H1 (cell line): ENCODE data around the gene PIK3R5. TPM values are rescaled to one million over a fixed set of nuclear protein-coding genes. Genes with fewer than 3 reads are reported as not detected.
A peak's percentile ranks its signal among the peaks of the same experiment; 100 is the strongest.

ENCODE experiments used
- CTCF ChIA-PET: fragments of 300-600 bp; sonication (Branson Sonifier 250); formaldehyde crosslinking; loops from one replicate; lab custom pipeline; 2021; ENCODE audit not compliant: partially characterized antibody; lab: Charles Lee
- POLR2A ChIA-PET: fragments of 300-600 bp; sonication (Branson Sonifier 250); formaldehyde crosslinking; loops from one replicate; lab custom pipeline; 2021; ENCODE audit warnings: inconsistent platforms; ENCODE audit not compliant: partially characterized antibody; lab: Charles Lee
- DNase-seq, 2 experiments: peaks; one replicate each; pipeline versions ENCODE4 v3.0.0 to v3.0.0-alpha.2; 2010 to 2022; ENCODE audit warnings: low spot score in 2 of 2, low read depth in 1 of 2, mixed read lengths in 1 of 2
- FAIRE-seq: peaks from 2 replicates; lab custom pipeline; 2011; peaks lifted over from hg19 to GRCh38; lab: Jason Lieb, UNC
- H2AFZ ChIP-seq: 2 replicates; pipeline ENCODE4 v1.8.1; 2012; ENCODE audit warnings: low read length, inconsistent platforms
- H2AK5ac ChIP-seq: 2 replicates; pipeline ENCODE4 v1.6.1; 2013; ENCODE audit warnings: low read depth, low read length
- H2BK120ac ChIP-seq: replicated peaks from 2 replicates; pipeline ENCODE3; 2013; ENCODE audit warnings: low read depth, low read length, inconsistent platforms
- H2BK12ac ChIP-seq: 2 replicates; pipeline ENCODE4 v1.6.1; 2013; ENCODE audit warnings: low read depth, low read length
- H2BK15ac ChIP-seq: 2 replicates; pipeline ENCODE4 v1.6.1; 2013; ENCODE audit warnings: low read length
- H2BK20ac ChIP-seq: 2 replicates; pipeline ENCODE4 v1.6.1; 2013; ENCODE audit warnings: low read length
- H2BK5ac ChIP-seq: 2 replicates; pipeline ENCODE4 v1.6.1; 2013; ENCODE audit warnings: low read depth, low read length
- H3K14ac ChIP-seq: 2 replicates; pipeline ENCODE4 v1.6.1; 2013; ENCODE audit warnings: inconsistent platforms; ENCODE audit not compliant: insufficient read length
- H3K18ac ChIP-seq: 2 replicates; pipeline ENCODE4 v1.6.1; 2013; ENCODE audit warnings: low read length; ENCODE audit errors: extremely low read depth
- H3K23ac ChIP-seq: 2 replicates; pipeline ENCODE4 v1.6.1; 2013; ENCODE audit warnings: inconsistent platforms; ENCODE audit not compliant: insufficient read length
- H3K23me2 ChIP-seq: 2 replicates; pipeline ENCODE4 v1.6.1; 2013; ENCODE audit warnings: low read depth, low read length
- H3K27ac ChIP-seq: 2 replicates; pipeline ENCODE4 v1.6.1; 2011; ENCODE audit warnings: low read depth, low read length, inconsistent platforms
- H3K27me3 ChIP-seq, 4 experiments: replicated peaks in 1 of 4; 1 replicate in 1 of 4; 2 replicates in 3 of 4; pipeline versions ENCODE4 v1.6.1 to v1.8.1; 2011 to 2013; ENCODE audit warnings: low read length in 3 of 4, mild to moderate bottlenecking in 3 of 4, inconsistent platforms in 2 of 4, mixed read lengths in 2 of 4, moderate library complexity in 1 of 4; ENCODE audit not compliant: control insufficient read depth in 3 of 4, insufficient read depth in 3 of 4; ENCODE audit errors: extremely low read depth in 1 of 4
- H3K36me3 ChIP-seq, 4 experiments: 2 replicates each; pipeline versions ENCODE4 v1.6.1 to v1.8.1; 2011 to 2013; ENCODE audit warnings: mild to moderate bottlenecking in 4 of 4, low read length in 3 of 4, moderate library complexity in 2 of 4, control low read depth in 1 of 4, inconsistent platforms in 1 of 4; ENCODE audit not compliant: insufficient read depth in 4 of 4, control insufficient read depth in 2 of 4
- H3K4ac ChIP-seq: replicated peaks from 2 replicates; pipeline ENCODE3; 2013; ENCODE audit warnings: low read length, low read depth, mixed read lengths, inconsistent platforms; ENCODE audit not compliant: insufficient read length
- H3K4me1 ChIP-seq, 4 experiments: replicated peaks in 1 of 4; 1 replicate in 1 of 4; 2 replicates in 3 of 4; pipeline versions ENCODE4 v1.6.1 to v1.8.1; 2011 to 2013; ENCODE audit warnings: low read length in 3 of 4, inconsistent platforms in 2 of 4, mixed read lengths in 1 of 4; ENCODE audit not compliant: insufficient read depth in 4 of 4, control insufficient read depth in 3 of 4
- H3K4me2 ChIP-seq, 2 experiments: 2 replicates each; pipeline versions ENCODE4 v1.6.1 to v1.8.1; 2011 to 2013; ENCODE audit warnings: low read depth in 2 of 2, low read length in 2 of 2, control low read depth in 1 of 2, inconsistent platforms in 1 of 2, mild to moderate bottlenecking in 1 of 2; ENCODE audit not compliant: insufficient read depth in 1 of 2
- H3K4me3 ChIP-seq, 4 experiments: fragments of 200-600, 300-600 bp in 1 of 4; sonication (generic), shearing (Covaris generic), sonication (Bioruptor Twin) in 1 of 4; 2 replicates each; pipeline versions ENCODE4 v1.5.1 to v1.8.1; 2011 to 2016; ENCODE audit warnings: low read length in 4 of 4, low read depth in 3 of 4, control low read depth in 2 of 4, inconsistent platforms in 2 of 4, mild to moderate bottlenecking in 2 of 4, mixed read lengths in 1 of 4, moderate library complexity in 1 of 4; ENCODE audit not compliant: insufficient read depth in 2 of 4; ENCODE audit errors: extremely low read depth in 1 of 4
- H3K56ac ChIP-seq: replicated peaks from 2 replicates; pipeline ENCODE3; 2013; ENCODE audit warnings: low read depth, mild to moderate bottlenecking, mixed read lengths, low read length, inconsistent platforms; ENCODE audit not compliant: insufficient read length
- H3K79me1 ChIP-seq: 2 replicates; pipeline ENCODE4 v1.6.1; 2013; ENCODE audit warnings: low read depth, low read length, control low read depth
- H3K79me2 ChIP-seq, 2 experiments: 2 replicates each; pipeline versions ENCODE4 v1.6.1 to v1.8.1; 2012 to 2013; ENCODE audit warnings: low read length in 2 of 2, mild to moderate bottlenecking in 2 of 2, inconsistent platforms in 1 of 2; ENCODE audit not compliant: insufficient read depth in 2 of 2, control insufficient read depth in 1 of 2
- H3K9ac ChIP-seq, 4 experiments: replicated peaks in 1 of 4; 1 replicate in 1 of 4; 2 replicates in 3 of 4; pipeline versions ENCODE4 v1.6.1 to v1.8.1; 2011 to 2013; ENCODE audit warnings: low read depth in 3 of 4, low read length in 3 of 4, control low read depth in 2 of 4, mild to moderate bottlenecking in 2 of 4, moderate library complexity in 2 of 4, inconsistent platforms in 1 of 4; ENCODE audit errors: extremely low read depth in 1 of 4
- H3K9me3 ChIP-seq, 2 experiments: 2 replicates each; pipeline versions ENCODE4 v1.6.1 to v1.8.1; 2012 to 2013; ENCODE audit warnings: mild to moderate bottlenecking in 2 of 2, moderate library complexity in 2 of 2, control low read depth in 1 of 2, inconsistent platforms in 1 of 2, low read depth in 1 of 2, low read length in 1 of 2, mixed read lengths in 1 of 2; ENCODE audit not compliant: insufficient read depth in 2 of 2
- H4K20me1 ChIP-seq, 2 experiments: replicated peaks in 1 of 2; 2 replicates each; pipeline versions ENCODE3 to v1.8.1; 2011 to 2013; ENCODE audit warnings: inconsistent platforms in 2 of 2, low read length in 2 of 2, mild to moderate bottlenecking in 1 of 2; ENCODE audit not compliant: insufficient read depth in 2 of 2, control insufficient read depth in 1 of 2
- H4K5ac ChIP-seq: 2 replicates; pipeline ENCODE4 v1.6.1; 2013; ENCODE audit warnings: low read length, low read depth, mixed read lengths, inconsistent platforms; ENCODE audit not compliant: insufficient read length
- H4K8ac ChIP-seq: 2 replicates; pipeline ENCODE4 v1.8.0; 2013; ENCODE audit warnings: mild to moderate bottlenecking, moderate library complexity, low read length, inconsistent platforms; ENCODE audit not compliant: insufficient read depth; ENCODE audit errors: extremely low read depth
- H4K91ac ChIP-seq: replicated peaks from 2 replicates; pipeline ENCODE3; 2013; ENCODE audit warnings: low read length, mixed read lengths, inconsistent platforms; ENCODE audit not compliant: insufficient read length
- ASH2L ChIP-seq: fragments of 200-600, 300-600 bp; sonication (generic); IDR thresholded peaks from one replicate; pipeline ENCODE4 v1.7.1; 2017; ENCODE audit warnings: low read length
- FOSL1 ChIP-seq: IDR thresholded peaks from 2 replicates; pipeline ENCODE4 v1.6.1; 2011; ENCODE audit warnings: mild to moderate bottlenecking, low read depth, low read length, moderate library complexity; ENCODE audit not compliant: insufficient read depth
- JUN ChIP-seq: IDR thresholded peaks from 2 replicates; pipeline ENCODE4 v1.6.1; 2011; ENCODE audit warnings: low read depth, mild to moderate bottlenecking, improper control_type of control experiment, low read length
- KDM4A ChIP-seq: IDR thresholded peaks from one replicate; pipeline ENCODE4 v1.7.1; 2012; ENCODE audit warnings: low read depth, mild to moderate bottlenecking, moderate library complexity, low read length, inconsistent platforms; ENCODE audit not compliant: severe bottlenecking
- KDM5A ChIP-seq: fragments of 200-600 bp; IDR thresholded peaks from 2 replicates; pipeline ENCODE4 v1.7.1; 2012; ENCODE audit warnings: mild to moderate bottlenecking, low read length, inconsistent platforms, mixed read lengths
- MAFK ChIP-seq: IDR thresholded peaks from 2 replicates; pipeline ENCODE4 v1.6.1; 2012; ENCODE audit warnings: low read depth, mild to moderate bottlenecking, improper control_type of control experiment, low read length
- NRF1 ChIP-seq: IDR thresholded peaks from 2 replicates; pipeline ENCODE4 v1.6.1; 2011; ENCODE audit warnings: mild to moderate bottlenecking, low read depth, low read length, improper control_type of control experiment
- RBBP5 ChIP-seq: IDR thresholded peaks from 2 replicates; pipeline ENCODE4 v1.7.1; 2012; ENCODE audit warnings: low read depth, mild to moderate bottlenecking, inconsistent platforms, low read length, moderate library complexity, borderline replicate concordance
- SIRT6 ChIP-seq: IDR thresholded peaks from one replicate; pipeline ENCODE4 v1.7.1; 2012; ENCODE audit warnings: low read length, inconsistent platforms
- TAF1 ChIP-seq: IDR thresholded peaks from 2 replicates; pipeline ENCODE4 v1.6.1; 2011; ENCODE audit warnings: mild to moderate bottlenecking, low read depth, low read length
- YY1 ChIP-seq: IDR thresholded peaks from 2 replicates; pipeline ENCODE4 v1.6.1; 2011; ENCODE audit warnings: low read depth, mild to moderate bottlenecking, low read length
- ZNF274 ChIP-seq: IDR thresholded peaks from 2 replicates; pipeline ENCODE4 v1.7.0; 2012; ENCODE audit warnings: low read length, borderline replicate concordance; ENCODE audit errors: extremely low read depth
- WGBS, 2 experiments: shearing (Covaris generic) in 1 of 2; methylation state at CpG; one replicate each; pipeline versions ENCODE4 v1.1.6 to v1.1.7; 2013 to 2015; ENCODE audit warnings: low lambda C conversion rate in 2 of 2, mixed read lengths in 2 of 2, inconsistent platforms in 1 of 2, low coverage in 1 of 2, missing lambda C conversion rate in 1 of 2; ENCODE audit not compliant: insufficient replicate concordance in 2 of 2, insufficient coverage in 1 of 2, insufficient read length in 1 of 2; ENCODE audit errors: extremely low coverage in 1 of 2, missing lambda C conversion rate in 1 of 2; 5-methylcytosine and 5-hydroxymethylcytosine counted together
- polyA plus RNA-seq, 7 experiments: library from polyadenylated mRNA; depleted of rRNA in 3 of 7; stranded (reverse) in 5 of 7; unstranded in 2 of 7; fragments of >200 nt in 5 of 7; fragments of 200-250 nt in 2 of 7; gene quantifications; 1 replicate in 5 of 7; 2 replicates in 1 of 7; 4 replicates in 1 of 7; pipeline versions ENCODE4 v1.2.1 to v1.2.3, GENCODE V29; 2011 to 2013; ENCODE audit warnings: missing spikeins in 2 of 7, mixed read lengths in 2 of 7
- total RNA-seq: library from RNA; stranded (reverse); fragmentation: NEBNext Ultra II Directional; extraction: Animal tissue kit (Norgen Biotek cat#: 25700); gene quantifications from 2 replicates; pipeline ENCODE4 v1.2.1, GENCODE V29; 2021

PIK3R5 gene
- total and polyA plus RNA-seq, 2 of the 8 experiments (the other 6 are each of a cell fraction or from before 2014, with no cell fraction given), result 2.7 to 4.3 TPM

- no peak overlapping the region for H2BK120ac ChIP-seq
- no peaks in the 10 kb centered on the region for H3K79me2 ChIP-seq
- peaks cover 0 to 11% (median 0%) of the 10 kb centered on the region in 4 experiments; a peak in 4 of 7 replicates for H3K4me1 ChIP-seq
- peak overlapping the region; percentile 24; the same call in 1 of the 2 replicates for H2BK20ac ChIP-seq
- no peak overlapping the region for H3K4me3 ChIP-seq
- H4K8ac ChIP-seq, result no peak overlapping the region
- no peaks in the 10 kb centered on the region for H3K36me3 ChIP-seq
- H3K9ac ChIP-seq, result no peak overlapping the region
- no peak overlapping the region for H4K5ac ChIP-seq
- H3K4ac ChIP-seq, result no peak overlapping the region
- H2AK5ac ChIP-seq, result peak overlapping the region; percentile 87
- H3K23ac ChIP-seq, result no peak overlapping the region
- no peak overlapping the region for H3K4me2 ChIP-seq
- H2BK15ac ChIP-seq, result peak overlapping the region; percentile 65; the same call in 1 of the 2 replicates
- peak overlapping the region; percentile 40 for H2BK5ac ChIP-seq
- H3K23me2 ChIP-seq, result peaks cover 9% of the 10 kb centered on the region
- no peak overlapping the region for H3K18ac ChIP-seq
- 0 out of 4 replicates have a peak, but pooled peaks cover 0 to 4% of the 10 kb centered on the region in 2 experiments for H3K9me3 ChIP-seq
- no peak overlapping the region for H2AFZ ChIP-seq
- ChIA-PET POLR2A (interaction anchor here (1.1 kb wide), 1 partner anchor 30 kb away, joined by 4 read pairs; the partner anchor contains the start of gene MFSD6L), CTCF (interaction anchor here (1.0 to 5.0 kb wide), 12 partner anchors 10 to 166 kb away, joined by 3 to 33 read pairs (median 14); partner anchors contain the start of gene MFSD6L)
- no peak overlapping the region for H3K27ac ChIP-seq
- DNase-seq (peak in 1 of 2 experiments; percentile 36), FAIRE-seq (no peak)
- WGBS, 2 experiments, result 90% methylated on average over 16 of the region's 16 CpGs; no CpG with 5 or more reads in 1 of the 2 experiments
- no peaks in the 10 kb centered on the region for H3K27me3 ChIP-seq
- 0 out of 2 replicates have a peak, but pooled peaks cover 3% of the 10 kb centered on the region for H3K79me1 ChIP-seq
- peaks cover 0 to 5% of the 10 kb centered on the region in 2 experiments for H4K20me1 ChIP-seq
- no peak overlapping the region for H3K14ac ChIP-seq
- peak overlapping the region; percentile 41 for H4K91ac ChIP-seq
- H2BK12ac ChIP-seq, result peak overlapping the region; percentile 35; the same call in 1 of the 2 replicates
- no peak overlapping the region for H3K56ac ChIP-seq
- no peak for TF ChIP-seq TAF1
- TF ChIP-seq KDM5A, result no peak
- no peak for TF ChIP-seq ASH2L
- no peak for TF ChIP-seq FOSL1
- no peak for TF ChIP-seq MAFK
- TF ChIP-seq RBBP5, result no peak
- no peak for TF ChIP-seq NRF1
- no peak for TF ChIP-seq YY1
- no peak for TF ChIP-seq KDM4A
- TF ChIP-seq ZNF274, result no peak
- no peak for TF ChIP-seq JUN
- TF ChIP-seq SIRT6, result no peak
These were observed 136.2 kb downstream of the PIK3R5 start for GRCh38 chr17:8829036-8829941.
